MV-4-11 (cell line): ENCODE results near the gene MAST4.

Experiments
- DNase-seq: peaks from one replicate; lab custom pipeline; 2025; lab: John Stamatoyannopoulos, UW

MAST4 gene

GRCh38 chr5:66874004-66874403, 277.8 kb downstream of the MAST4 start:
- no peak for DNase-seq

DNA sequence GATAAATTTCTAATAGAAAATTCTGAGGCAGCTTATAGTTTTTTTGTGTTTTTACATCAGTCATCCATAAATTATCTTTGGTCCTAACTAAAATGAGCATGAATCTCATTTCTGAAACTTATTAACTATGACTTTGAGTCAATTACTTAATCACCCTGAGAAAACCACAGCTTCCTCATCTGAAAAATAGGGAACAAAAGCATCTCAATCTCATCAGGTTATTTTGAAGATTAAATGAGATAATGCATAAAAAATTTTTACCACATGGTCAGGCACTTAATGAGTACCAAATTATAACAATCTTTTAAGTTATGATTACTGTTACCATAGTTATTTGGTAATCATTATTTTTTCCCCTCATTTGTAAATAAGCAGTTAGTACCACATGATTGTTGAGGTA, 279.1 kb downstream of the MAST4 start:
- DNase-seq: peak; percentile 67

GRCh38 chr5:66876266-66876807, 280.1 kb downstream of the MAST4 start:
- DNase-seq: no peak

GRCh38 chr5:66877843-66878242, 281.6 kb downstream of the MAST4 start:
- DNase-seq: no peak

- no peak for DNase-seq
Observed at GRCh38 chr5:66880401-66880800, 284.2 kb downstream of the MAST4 start.

DNA sequence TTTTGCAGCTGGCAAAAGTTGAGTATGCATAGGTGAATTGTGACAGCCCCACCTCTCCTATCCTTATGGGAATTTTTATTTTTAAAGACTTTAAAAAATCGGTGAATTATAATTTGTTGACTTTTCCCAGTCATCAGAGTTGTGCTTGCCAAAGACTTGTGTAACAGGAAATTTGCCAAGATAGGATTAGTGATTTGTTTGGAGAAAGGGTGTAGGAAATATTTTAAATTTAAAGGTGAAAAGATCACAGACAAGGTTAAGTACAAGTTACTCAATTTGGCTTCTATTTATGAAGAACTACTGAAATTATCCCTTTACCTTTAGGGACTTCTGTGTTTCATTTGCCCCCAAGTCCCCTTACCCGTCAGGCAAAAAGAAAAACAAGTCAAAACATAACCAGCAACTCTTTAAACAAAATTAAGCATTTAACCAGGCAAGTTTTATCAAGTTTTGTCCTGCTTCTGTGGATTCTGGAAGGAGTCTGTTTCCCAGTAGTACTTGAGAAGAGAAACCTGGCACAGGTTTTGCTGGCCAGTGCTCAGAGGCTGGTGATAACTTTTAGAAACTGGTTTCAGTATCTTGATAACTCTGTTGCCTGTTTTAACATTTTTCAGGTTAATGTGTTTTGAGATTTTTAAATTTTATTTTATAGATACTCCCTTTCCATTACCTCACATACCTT, 285.4 kb downstream of the MAST4 start:
- no peak for DNase-seq

DNA sequence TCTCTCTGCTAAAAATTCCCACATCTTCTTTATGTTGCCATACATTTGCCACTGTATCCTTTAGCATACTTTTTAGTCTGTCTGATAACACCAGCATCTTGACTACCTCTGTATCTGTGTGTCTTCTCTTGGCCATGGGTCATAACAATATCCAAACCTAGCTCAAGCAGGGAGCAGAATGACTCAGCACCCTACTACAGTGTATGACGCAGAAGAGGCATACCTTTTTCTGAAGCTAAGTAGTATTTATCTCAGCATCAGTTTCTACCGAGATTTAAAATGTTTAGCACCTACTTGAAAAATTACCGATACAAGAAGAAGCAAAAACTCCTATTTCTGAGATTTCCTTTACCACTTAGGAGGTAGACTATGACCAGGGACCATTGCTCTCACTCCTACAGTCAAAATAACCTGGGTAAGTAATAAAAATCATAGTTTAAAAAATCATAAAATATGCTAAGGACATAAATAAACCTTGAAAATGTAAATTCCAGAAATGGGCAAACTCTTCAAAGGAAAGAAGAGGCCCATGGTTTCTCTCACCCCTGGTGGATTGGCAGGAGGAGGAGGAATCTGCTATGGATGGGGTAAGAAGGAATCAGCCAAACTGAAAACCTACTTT, 286.5 kb downstream of the MAST4 start:
- DNase-seq: no peak

DNA sequence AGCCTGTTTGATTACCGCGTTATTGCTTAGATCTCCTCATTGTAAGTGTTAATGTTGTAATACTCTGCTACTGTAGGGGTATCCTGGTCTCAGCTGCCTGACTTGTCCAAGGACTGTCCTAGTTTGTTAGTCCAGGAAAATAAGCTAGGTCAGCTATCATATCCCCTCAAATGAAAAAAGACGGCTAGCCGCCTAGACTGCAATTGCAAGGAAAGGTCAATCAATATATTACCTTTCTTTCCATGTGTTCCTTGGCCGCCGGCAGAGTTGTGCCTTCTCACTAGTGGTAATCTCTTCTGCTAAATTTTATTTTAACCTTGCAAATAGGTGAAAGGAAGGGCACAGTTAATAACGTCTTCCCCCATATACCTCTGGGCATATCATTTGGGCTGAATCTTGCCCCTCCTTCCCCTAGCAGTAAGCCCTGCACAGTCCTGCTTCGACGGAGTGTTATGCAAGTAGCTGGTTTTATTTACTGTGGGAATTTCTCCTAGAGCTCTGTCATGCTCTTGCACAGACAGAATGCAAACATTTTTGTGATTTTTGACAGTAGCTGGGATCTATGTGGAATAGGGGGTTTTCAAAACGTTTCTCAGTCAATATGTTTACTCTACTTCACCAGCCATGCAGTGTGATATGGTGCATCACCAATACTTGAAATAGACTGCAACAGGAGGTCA, 288.5 kb downstream of the MAST4 start:
- no peak for DNase-seq

GRCh38 chr5:66886941-66887340, 290.7 kb downstream of the MAST4 start:
- no peak for DNase-seq

DNA sequence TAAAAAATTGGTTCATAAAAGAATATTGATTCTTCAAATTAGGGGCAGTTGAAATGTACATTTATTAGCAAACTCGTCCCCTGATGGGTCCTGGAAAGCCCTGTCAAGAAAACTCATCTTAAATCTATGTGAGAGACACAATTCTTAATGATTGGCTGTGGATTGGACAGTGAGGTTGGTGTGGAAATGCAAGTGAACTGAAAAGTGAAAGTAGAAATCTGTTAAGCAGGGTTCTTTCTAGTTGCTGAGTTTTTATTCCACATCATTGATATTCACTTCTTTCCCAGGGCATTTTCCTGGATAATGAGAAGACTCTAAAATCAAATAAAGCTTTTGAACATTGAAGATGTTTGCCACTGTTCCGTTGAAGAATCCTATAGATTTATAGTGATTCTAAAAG, 292.4 kb downstream of the MAST4 start:
- no peak for DNase-seq

GRCh38 chr5:66889056-66889455, 292.9 kb downstream of the MAST4 start:
- DNase-seq: no peak

- DNase-seq: no peak
Observed at GRCh38 chr5:66889524-66889923, 293.3 kb downstream of the MAST4 start.

- DNase-seq: no peak
Observed at GRCh38 chr5:66891184-66891925, 295.2 kb downstream of the MAST4 start.

GRCh38 chr5:66892716-66893115, 296.5 kb downstream of the MAST4 start:
- no peak for DNase-seq

- no peak for DNase-seq
Observed at GRCh38 chr5:66894480-66895240, 298.5 kb downstream of the MAST4 start.

GRCh38 chr5:66896171-66896570, 300.0 kb downstream of the MAST4 start:
- no peak for DNase-seq

- DNase-seq: no peak
Observed at GRCh38 chr5:66897356-66897755, 301.2 kb downstream of the MAST4 start.

DNA sequence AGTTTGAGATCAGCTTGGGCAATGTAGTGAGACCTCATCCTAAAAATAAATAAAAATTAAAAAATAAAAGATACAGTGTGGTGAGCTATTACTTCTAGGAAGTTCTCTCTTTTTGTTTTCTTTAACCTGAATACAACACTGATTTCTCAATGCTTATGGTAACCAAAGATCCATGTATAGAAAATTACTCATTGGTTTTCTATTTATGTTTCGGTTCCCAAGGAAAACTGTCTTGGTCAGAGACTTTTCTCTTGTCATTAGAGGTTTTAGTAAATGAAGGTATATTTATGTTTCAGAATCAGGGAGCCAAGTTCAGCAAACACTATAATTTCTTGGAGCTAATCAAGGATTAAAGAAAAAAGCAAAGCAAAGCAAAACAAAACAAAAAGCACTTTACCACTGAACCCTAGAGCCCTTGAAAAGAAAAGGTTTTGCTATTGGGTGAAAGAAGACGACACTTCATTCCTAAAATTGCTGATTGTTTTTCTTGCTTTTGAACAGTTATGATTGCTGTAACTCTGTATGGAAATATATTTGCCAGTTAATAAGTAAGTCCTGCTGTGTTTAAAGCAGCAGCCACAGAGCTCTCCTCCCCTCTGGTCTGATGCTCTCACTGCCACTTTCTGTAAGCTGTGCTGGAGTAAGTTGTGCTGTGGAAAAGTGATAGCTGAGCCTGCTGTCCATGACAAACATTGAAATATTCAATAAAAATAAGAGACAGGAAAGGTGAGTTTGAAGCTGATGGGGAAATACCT, 302.2 kb downstream of the MAST4 start:
- no peak for DNase-seq

DNA sequence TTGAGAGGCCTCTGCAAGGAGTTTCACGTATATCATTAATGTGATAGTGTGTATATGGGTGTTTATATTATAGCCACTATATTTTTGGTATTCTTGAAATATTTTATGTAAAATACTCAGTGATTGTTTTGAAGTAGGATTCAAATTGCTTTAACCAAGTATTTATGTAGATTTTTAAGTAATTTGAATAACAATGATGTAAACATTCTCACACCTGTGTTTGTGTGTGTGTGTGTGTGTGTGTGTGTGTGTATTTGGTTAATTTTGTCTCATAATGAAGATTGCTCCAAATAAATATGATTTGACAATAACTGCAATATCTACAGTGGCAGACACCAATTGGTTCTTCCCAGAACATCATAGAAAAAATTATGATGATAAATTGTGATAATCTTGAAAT, 307.0 kb downstream of the MAST4 start:
- no peak for DNase-seq

- no peak for DNase-seq
Observed at GRCh38 chr5:66903709-66904108, 307.5 kb downstream of the MAST4 start.

- no peak for DNase-seq
Observed at GRCh38 chr5:66904189-66904588, 308.0 kb downstream of the MAST4 start.
